ENCODE results near the gene DOCK7. TPM values are rescaled to one million over a fixed set of nuclear protein-coding genes. Genes with fewer than 3 reads are reported as not detected.

The DOCK7 gene
- total RNA-seq, 1 experiment from 2014 or later = 70.1 TPM

- Histone ChIP-seq H3K27ac (ENCODE audit: low read length) (no peak overlapping the region), H3F3A (ENCODE audit: low read length, unreplicated experiment) (no peaks in the 10 kb centered on the region), H2AFZ (ENCODE audit: low read length) (no peak overlapping the region), H3K9ac (ENCODE audit: low read length) (no peak overlapping the region), H3K36me3 (ENCODE audit: low read depth, low read length) (peaks cover 7% of the 10 kb centered on the region; the same call in 1 of the 2 replicates), H3K4me1 (ENCODE audit: insufficient read depth, low read length) (no peaks in the 10 kb centered on the region), H3K79me2 (ENCODE audit: low read length) (no peaks in the 10 kb centered on the region), H3K27me3 (ENCODE audit: low read length) (no peaks in the 10 kb centered on the region), H3K4me2 (ENCODE audit: low read length) (no peak overlapping the region), H3K4me3 (ENCODE audit: low read length) (no peak overlapping the region), H4K20me1 (ENCODE audit: low read length) (no peaks in the 10 kb centered on the region), H3K9me3 (ENCODE audit: low read length) (no peaks in the 10 kb centered on the region), H3K9me2 (replicated peaks; ENCODE audit: low read length) (no peaks in the 10 kb centered on the region)
- TF ChIP-seq, protein P1, sequence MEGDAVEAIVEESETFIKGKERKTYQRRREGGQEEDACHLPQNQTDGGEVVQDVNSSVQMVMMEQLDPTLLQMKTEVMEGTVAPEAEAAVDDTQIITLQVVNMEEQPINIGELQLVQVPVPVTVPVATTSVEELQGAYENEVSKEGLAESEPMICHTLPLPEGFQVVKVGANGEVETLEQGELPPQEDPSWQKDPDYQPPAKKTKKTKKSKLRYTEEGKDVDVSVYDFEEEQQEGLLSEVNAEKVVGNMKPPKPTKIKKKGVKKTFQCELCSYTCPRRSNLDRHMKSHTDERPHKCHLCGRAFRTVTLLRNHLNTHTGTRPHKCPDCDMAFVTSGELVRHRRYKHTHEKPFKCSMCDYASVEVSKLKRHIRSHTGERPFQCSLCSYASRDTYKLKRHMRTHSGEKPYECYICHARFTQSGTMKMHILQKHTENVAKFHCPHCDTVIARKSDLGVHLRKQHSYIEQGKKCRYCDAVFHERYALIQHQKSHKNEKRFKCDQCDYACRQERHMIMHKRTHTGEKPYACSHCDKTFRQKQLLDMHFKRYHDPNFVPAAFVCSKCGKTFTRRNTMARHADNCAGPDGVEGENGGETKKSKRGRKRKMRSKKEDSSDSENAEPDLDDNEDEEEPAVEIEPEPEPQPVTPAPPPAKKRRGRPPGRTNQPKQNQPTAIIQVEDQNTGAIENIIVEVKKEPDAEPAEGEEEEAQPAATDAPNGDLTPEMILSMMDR (conservative IDR thresholded peaks at IDR 0.05; ENCODE audit: low read depth, low read length) = no peak
- TF ChIP-seq EZH2phosphoT487 (IDR thresholded peaks at IDR 0.05; ENCODE audit: borderline replicate concordance, low read length) = no peak
- TF ChIP-seq EZH2 (IDR thresholded peaks at IDR 0.05; ENCODE audit: low read length, unreplicated experiment) = no peak
- BruUV-seq (replicated peaks) = no TSS peak
- ChIA-PET POLR2A (ENCODE audit: unreplicated experiment) (no interaction called here), CTCF (no interaction called here)
- intact Hi-C loops (cut with micrococcal nuclease) = no loop called here
- ATAC-seq (no peak), DNase-seq (no peak)
Observed at GRCh38 chr1:62484824-62485468, 203.2 kb downstream of the DOCK7 start.

- no peak for DNase-seq
- H3K36me3 ChIP-seq (ENCODE audit: low read depth, low read length) = 0 out of 2 replicates have a peak, but pooled peaks cover 2% of the 10 kb centered on the region
- no peak overlapping the region for H3K4me3 ChIP-seq (ENCODE audit: low read length)
- H3K4me2 ChIP-seq (ENCODE audit: low read length) = no peak overlapping the region
- no TSS peak for BruUV-seq (replicated peaks)
- no peaks in the 10 kb centered on the region for H3K4me1 ChIP-seq (ENCODE audit: insufficient read depth, low read length)
- H3K27ac ChIP-seq (ENCODE audit: low read length) = no peak overlapping the region
- ChIA-PET CTCF (interaction anchor here (0.7 kb wide), 1 partner anchor 323 kb away, joined by 4 read pairs; no protein-coding TSS in a partner anchor), POLR2A (ENCODE audit: unreplicated experiment) (no interaction called here)
- no peaks in the 10 kb centered on the region for H3K9me3 ChIP-seq (ENCODE audit: low read length)
- no peaks in the 10 kb centered on the region for H3K79me2 ChIP-seq (ENCODE audit: low read length)
- no peak overlapping the region for H2AFZ ChIP-seq (ENCODE audit: low read length)
- ATAC-seq = no peak
- H4K20me1 ChIP-seq (ENCODE audit: low read length) = no peaks in the 10 kb centered on the region
- no peak overlapping the region for H3K9ac ChIP-seq (ENCODE audit: low read length)
- H3K9me2 ChIP-seq (replicated peaks; ENCODE audit: low read length) = no peaks in the 10 kb centered on the region
- no peaks in the 10 kb centered on the region for H3F3A ChIP-seq (ENCODE audit: low read length, unreplicated experiment)
- no peak for TF ChIP-seq EZH2 (IDR thresholded peaks at IDR 0.05; ENCODE audit: low read length, unreplicated experiment)
- no peak for TF ChIP-seq EZH2phosphoT487 (IDR thresholded peaks at IDR 0.05; ENCODE audit: borderline replicate concordance, low read length)
- TF ChIP-seq, protein P1 (conservative IDR thresholded peaks at IDR 0.05; ENCODE audit: low read depth, low read length) = no peak
- H3K27me3 ChIP-seq (ENCODE audit: low read length) = no peaks in the 10 kb centered on the region
- intact Hi-C loops (cut with micrococcal nuclease) = no loop called here
Observed at GRCh38 chr1:62481681-62482080, 206.5 kb downstream of the DOCK7 start.

GRCh38 chr1:62476525-62477219 is 211.5 kb downstream of the DOCK7 start:
- no peaks in the 10 kb centered on the region for H3K4me1 ChIP-seq (ENCODE audit: insufficient read depth, low read length)
- H3K79me2 ChIP-seq (ENCODE audit: low read length) = no peaks in the 10 kb centered on the region
- no peak overlapping the region for H2AFZ ChIP-seq (ENCODE audit: low read length)
- DNase-seq = no peak
- CTCF ChIA-PET = interaction anchor here (0.6 kb wide), 1 partner anchor 455 kb away, joined by 3 read pairs; no protein-coding TSS in a partner anchor
- no peaks in the 10 kb centered on the region for H4K20me1 ChIP-seq (ENCODE audit: low read length)
- no peak for ATAC-seq
- no peak for TF ChIP-seq EZH2phosphoT487 (IDR thresholded peaks at IDR 0.05; ENCODE audit: borderline replicate concordance, low read length)
- TF ChIP-seq EZH2 (IDR thresholded peaks at IDR 0.05; ENCODE audit: low read length, unreplicated experiment) = no peak
- TF ChIP-seq, protein P1 (conservative IDR thresholded peaks at IDR 0.05; ENCODE audit: low read depth, low read length) = no peak
- POLR2A ChIA-PET (ENCODE audit: unreplicated experiment) = no interaction called here
- H3K9me2 ChIP-seq (replicated peaks; ENCODE audit: low read length) = no peaks in the 10 kb centered on the region
- intact Hi-C loops (cut with micrococcal nuclease) = no loop called here
- H3K4me3 ChIP-seq (ENCODE audit: low read length) = no peak overlapping the region
- no peaks in the 10 kb centered on the region for H3K9me3 ChIP-seq (ENCODE audit: low read length)
- BruUV-seq (replicated peaks) = no TSS peak
- no peaks in the 10 kb centered on the region for H3F3A ChIP-seq (ENCODE audit: low read length, unreplicated experiment)
- H3K36me3 ChIP-seq (ENCODE audit: low read depth, low read length) = peaks cover 21% of the 10 kb centered on the region
- no peak overlapping the region for H3K4me2 ChIP-seq (ENCODE audit: low read length)
- H3K27me3 ChIP-seq (ENCODE audit: low read length) = no peaks in the 10 kb centered on the region
- H3K9ac ChIP-seq (ENCODE audit: low read length) = no peak overlapping the region
- H3K27ac ChIP-seq (ENCODE audit: low read length) = no peak overlapping the region
